Effector memory CD8-positive, alpha-beta T cell (primary cell): ENCODE measurements around the gene MSI2.

Source experiments
- ATAC-seq: fragments of 150-1000 bp; cut with Tn5 transposase; replicated peaks from 2 replicates; pipeline ENCODE4 v1.10.0; 2021; ENCODE audit warnings: mild to moderate bottlenecking, moderate library complexity
- DNase-seq, 3 experiments: peaks; one replicate each; pipeline ENCODE4 v3.0.0; 2021
- H3K27ac Mint-ChIP-seq, 2 donors: one replicate each; pipeline ENCODE4 v1.8.0; 2022; ENCODE audit warnings: mild to moderate bottlenecking in 2 of 2, mixed read lengths in 2 of 2, moderate library complexity in 2 of 2
- H3K27me3 Mint-ChIP-seq, 2 donors: one replicate each; pipeline ENCODE4 v1.8.0; 2022; ENCODE audit warnings: mixed read lengths in 2 of 2
- H3K36me3 Mint-ChIP-seq: one replicate; pipeline ENCODE4 v1.8.0; 2022; ENCODE audit warnings: mild to moderate bottlenecking, moderate library complexity, mixed read lengths; ENCODE audit not compliant: insufficient read depth
- H3K4me1 Mint-ChIP-seq, 2 donors: one replicate each; pipeline ENCODE4 v1.8.0; 2022; ENCODE audit warnings: low read depth in 2 of 2, mixed read lengths in 2 of 2
- H3K4me3 Mint-ChIP-seq, 2 donors: one replicate each; pipeline ENCODE4 v1.8.0; 2022; ENCODE audit warnings: mild to moderate bottlenecking in 2 of 2, mixed read lengths in 2 of 2, moderate library complexity in 2 of 2
- H3K9me3 Mint-ChIP-seq, 2 donors: one replicate each; pipeline ENCODE4 v1.8.0; 2022; ENCODE audit warnings: mixed read lengths in 2 of 2

The MSI2 gene

GRCh38 chr17:57234061-57234738 lies 22.1 kb upstream of the MSI2 start:
- no peaks in the 10 kb centered on the region for H3K36me3 Mint-ChIP-seq
- ATAC-seq, result no peak
- no peak for DNase-seq
- peaks cover 52 to 60% of the 10 kb centered on the region in 2 donors for H3K27me3 Mint-ChIP-seq
- no peaks in the 10 kb centered on the region for H3K4me1 Mint-ChIP-seq
- H3K4me3 Mint-ChIP-seq, result no peak overlapping the region
- no peak overlapping the region for H3K27ac Mint-ChIP-seq
- H3K9me3 Mint-ChIP-seq, result no peaks in the 10 kb centered on the region

- no peaks in the 10 kb centered on the region for H3K4me1 Mint-ChIP-seq
- peaks cover 52 to 55% of the 10 kb centered on the region in 2 donors for H3K27me3 Mint-ChIP-seq
- no peak overlapping the region for H3K27ac Mint-ChIP-seq
- no peaks in the 10 kb centered on the region for H3K9me3 Mint-ChIP-seq
- no peak for ATAC-seq
- H3K36me3 Mint-ChIP-seq, result no peaks in the 10 kb centered on the region
- no peak overlapping the region for H3K4me3 Mint-ChIP-seq
- DNase-seq, result no peak
Observed at GRCh38 chr17:57234739-57235092, 21.6 kb upstream of the MSI2 start.

- Mint-ChIP-seq H3K4me1 (no peaks in the 10 kb centered on the region), H3K9me3 (no peaks in the 10 kb centered on the region), H3K4me3 (no peak overlapping the region), H3K36me3 (no peaks in the 10 kb centered on the region), H3K27me3 (peaks cover 52 to 54% of the 10 kb centered on the region in 2 donors), H3K27ac (no peak overlapping the region)
- DNase-seq (no peak), ATAC-seq (no peak)
Observed at GRCh38 chr17:57235124-57235523, 21.2 kb upstream of the MSI2 start.

DNA sequence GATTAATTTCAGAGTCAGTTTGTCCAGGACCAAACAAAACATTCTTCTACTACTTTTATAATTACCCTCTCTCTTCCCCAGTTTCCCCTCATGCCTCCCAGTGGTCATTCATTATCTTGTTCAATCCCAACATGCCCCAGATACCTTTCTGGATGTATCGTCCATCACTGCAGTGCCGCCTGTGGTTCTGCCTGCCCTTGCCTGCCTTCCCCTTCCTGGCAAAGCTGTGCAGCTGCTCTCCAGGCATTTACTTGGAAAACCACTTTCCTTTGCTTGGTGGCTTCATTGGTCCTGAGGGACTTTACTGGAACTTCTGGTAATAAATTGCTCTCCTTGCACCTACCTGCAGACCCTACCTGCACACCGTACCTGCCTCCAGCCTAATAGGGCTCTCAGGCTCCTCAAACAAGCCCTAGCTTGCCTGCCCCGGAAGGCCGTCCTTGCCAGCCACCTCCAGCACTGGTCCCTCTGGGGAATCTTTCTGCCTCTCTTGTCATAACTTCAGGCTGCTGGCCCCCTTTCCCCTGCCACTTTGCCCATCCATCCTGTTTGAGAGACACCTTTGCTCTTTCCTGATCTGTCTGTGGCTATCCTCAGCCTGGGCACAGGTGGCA lies 19.5 kb upstream of the MSI2 start:
- ATAC-seq (no peak), DNase-seq (no peak)
- Mint-ChIP-seq H3K9me3 (no peaks in the 10 kb centered on the region), H3K36me3 (no peaks in the 10 kb centered on the region), H3K27ac (no peak overlapping the region), H3K4me1 (no peaks in the 10 kb centered on the region), H3K27me3 (peaks cover 42 to 44% of the 10 kb centered on the region in 2 donors), H3K4me3 (no peak overlapping the region)

DNA sequence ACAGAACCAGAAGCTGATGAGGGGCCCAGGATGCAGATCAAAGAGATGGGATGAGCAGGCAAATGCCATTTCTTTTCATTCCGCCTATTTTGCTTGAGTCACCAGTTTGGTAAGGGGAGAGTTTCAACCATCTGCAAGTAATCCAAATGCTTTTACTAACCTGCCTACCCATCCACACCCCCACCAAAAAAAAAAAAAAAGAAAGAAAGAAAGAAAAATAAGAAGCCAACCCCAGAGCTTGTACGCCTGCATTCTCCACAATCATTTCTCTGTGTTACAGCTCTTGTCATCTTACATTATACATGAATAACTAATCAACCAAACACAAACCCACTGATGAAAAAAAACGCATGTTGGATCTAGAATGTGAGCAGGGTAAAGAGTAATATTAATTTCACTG lies 15.7 kb upstream of the MSI2 start:
- Mint-ChIP-seq H3K27me3 (peaks cover 34 to 35% of the 10 kb centered on the region in 2 donors), H3K27ac (no peak overlapping the region), H3K4me3 (no peak overlapping the region), H3K9me3 (no peaks in the 10 kb centered on the region), H3K36me3 (peaks cover 4% of the 10 kb centered on the region), H3K4me1 (peaks cover 0 to 3% of the 10 kb centered on the region in 2 donors)
- DNase-seq (no peak), ATAC-seq (no peak)

DNA sequence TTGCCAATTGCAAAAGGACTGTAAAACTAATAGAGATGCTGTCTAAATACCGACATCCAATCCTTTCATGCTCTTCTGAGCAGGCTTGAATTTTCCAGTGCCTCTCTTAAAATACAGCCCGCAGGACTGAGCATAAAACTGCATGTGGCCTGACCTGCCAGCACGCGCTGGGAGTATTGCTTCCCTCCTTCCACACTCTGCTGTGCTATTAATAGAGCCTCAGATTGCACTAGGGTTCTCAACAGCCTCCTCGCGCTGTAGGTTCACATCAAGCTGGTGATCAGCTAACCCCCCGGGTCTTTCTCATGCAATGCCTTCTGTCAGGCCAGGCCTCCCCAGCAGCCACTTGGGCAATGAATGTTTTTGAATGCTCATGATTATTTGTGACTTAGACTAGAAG lies 14.2 kb upstream of the MSI2 start:
- no peak overlapping the region for H3K27ac Mint-ChIP-seq
- H3K4me1 Mint-ChIP-seq, result peaks cover 0 to 3% of the 10 kb centered on the region in 2 donors
- DNase-seq (no peak), ATAC-seq (no peak)
- peaks cover 21 to 23% of the 10 kb centered on the region in 2 donors for H3K27me3 Mint-ChIP-seq
- H3K4me3 Mint-ChIP-seq, result no peak overlapping the region
- peaks cover 4% of the 10 kb centered on the region for H3K36me3 Mint-ChIP-seq
- H3K9me3 Mint-ChIP-seq, result no peaks in the 10 kb centered on the region

GRCh38 chr17:57243171-57243622 lies 13.1 kb upstream of the MSI2 start:
- Mint-ChIP-seq H3K27me3 (peaks cover 14 to 15% of the 10 kb centered on the region in 2 donors), H3K36me3 (peaks cover 4% of the 10 kb centered on the region), H3K4me1 (peaks cover 0 to 3% of the 10 kb centered on the region in 2 donors), H3K27ac (no peak overlapping the region), H3K9me3 (no peaks in the 10 kb centered on the region), H3K4me3 (no peak overlapping the region)
- peak; percentile 74 to 75 (median 75) for DNase-seq
- peak; percentile 89 for ATAC-seq

- H3K27me3 Mint-ChIP-seq, result peaks cover 7 to 14% of the 10 kb centered on the region in 2 donors
Observed at GRCh38 chr17:57245786-57246185, 10.5 kb upstream of the MSI2 start.

DNA sequence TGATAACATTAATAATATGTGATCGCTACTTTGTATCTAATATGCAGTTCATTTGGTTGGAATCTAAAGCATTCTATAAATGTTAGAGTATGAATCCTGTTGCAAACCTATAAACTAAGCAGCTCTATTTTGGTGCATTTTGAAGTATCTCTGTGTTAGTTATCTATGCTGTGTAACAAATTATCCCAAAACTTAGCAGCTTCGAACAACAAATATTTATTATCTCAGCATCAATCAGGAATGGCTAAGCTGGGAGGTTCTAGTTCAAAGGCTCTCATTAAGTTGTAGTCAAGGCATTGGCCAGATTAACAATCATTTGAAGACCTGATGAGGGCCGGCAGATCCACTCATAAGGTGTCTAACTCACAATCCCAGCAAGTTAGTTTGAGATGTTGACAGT lies 10.1 kb upstream of the MSI2 start:
- no peak for ATAC-seq
- Mint-ChIP-seq H3K4me1 (peaks cover 0 to 3% of the 10 kb centered on the region in 2 donors), H3K4me3 (no peak overlapping the region), H3K9me3 (no peaks in the 10 kb centered on the region), H3K27me3 (peaks cover 7 to 14% of the 10 kb centered on the region in 2 donors), H3K27ac (no peak overlapping the region), H3K36me3 (peaks cover 4% of the 10 kb centered on the region)
- DNase-seq, result no peak

More at GRCh38 chr17:57245786-57246185, 10.5 kb upstream of the MSI2 start:
- ATAC-seq (no peak), DNase-seq (no peak)
- peaks cover 0 to 3% of the 10 kb centered on the region in 2 donors for H3K4me1 Mint-ChIP-seq
- H3K4me3 Mint-ChIP-seq, result no peak overlapping the region
- H3K36me3 Mint-ChIP-seq, result peaks cover 4% of the 10 kb centered on the region
- no peak overlapping the region for H3K27ac Mint-ChIP-seq
- no peaks in the 10 kb centered on the region for H3K9me3 Mint-ChIP-seq

DNA sequence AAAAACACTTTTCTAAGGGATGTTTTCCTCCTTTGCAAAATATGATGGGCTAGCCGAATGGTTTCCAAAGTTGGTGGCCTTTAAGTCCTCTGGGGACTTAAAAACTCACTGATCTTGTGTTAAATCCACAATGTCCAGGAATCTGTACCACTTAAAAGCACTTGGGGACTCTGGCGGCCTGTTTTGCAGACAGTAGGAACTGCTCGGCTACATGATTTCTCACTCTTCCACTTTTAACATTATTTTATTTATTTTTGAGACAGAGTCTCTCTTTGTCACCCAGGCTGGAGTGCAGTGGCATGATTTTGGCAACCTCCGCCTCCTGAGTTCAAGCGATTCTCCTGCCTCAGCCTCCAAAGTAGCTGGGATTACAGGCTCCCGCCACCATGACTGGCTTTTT lies 9.1 kb upstream of the MSI2 start:
- ATAC-seq (no peak), DNase-seq (no peak)
- no peaks in the 10 kb centered on the region for H3K9me3 Mint-ChIP-seq

GRCh38 chr17:57247913-57248312 lies 8.4 kb upstream of the MSI2 start:
- Mint-ChIP-seq H3K27ac (no peak overlapping the region), H3K27me3 (peaks cover 7 to 13% of the 10 kb centered on the region in 2 donors), H3K36me3 (peaks cover 4% of the 10 kb centered on the region), H3K9me3 (no peaks in the 10 kb centered on the region), H3K4me3 (no peak overlapping the region), H3K4me1 (peaks cover 0 to 2% of the 10 kb centered on the region in 2 donors)
- no peak for DNase-seq
- ATAC-seq, result no peak

More for the DNA sequence above, 9.1 kb upstream of the MSI2 start:
- Mint-ChIP-seq H3K4me1 (peaks cover 0 to 3% of the 10 kb centered on the region in 2 donors), H3K36me3 (peaks cover 4% of the 10 kb centered on the region), H3K4me3 (no peak overlapping the region), H3K27me3 (peaks cover 7 to 14% of the 10 kb centered on the region in 2 donors), H3K27ac (no peak overlapping the region)

GRCh38 chr17:57249520-57249919 lies 6.8 kb upstream of the MSI2 start:
- Mint-ChIP-seq H3K27me3 (no peaks in the 10 kb centered on the region), H3K4me3 (no peak overlapping the region), H3K4me1 (peaks cover 0 to 5% of the 10 kb centered on the region in 2 donors), H3K27ac (no peak overlapping the region), H3K36me3 (no peaks in the 10 kb centered on the region), H3K9me3 (no peaks in the 10 kb centered on the region)
- no peak for DNase-seq
- ATAC-seq, result no peak

DNA sequence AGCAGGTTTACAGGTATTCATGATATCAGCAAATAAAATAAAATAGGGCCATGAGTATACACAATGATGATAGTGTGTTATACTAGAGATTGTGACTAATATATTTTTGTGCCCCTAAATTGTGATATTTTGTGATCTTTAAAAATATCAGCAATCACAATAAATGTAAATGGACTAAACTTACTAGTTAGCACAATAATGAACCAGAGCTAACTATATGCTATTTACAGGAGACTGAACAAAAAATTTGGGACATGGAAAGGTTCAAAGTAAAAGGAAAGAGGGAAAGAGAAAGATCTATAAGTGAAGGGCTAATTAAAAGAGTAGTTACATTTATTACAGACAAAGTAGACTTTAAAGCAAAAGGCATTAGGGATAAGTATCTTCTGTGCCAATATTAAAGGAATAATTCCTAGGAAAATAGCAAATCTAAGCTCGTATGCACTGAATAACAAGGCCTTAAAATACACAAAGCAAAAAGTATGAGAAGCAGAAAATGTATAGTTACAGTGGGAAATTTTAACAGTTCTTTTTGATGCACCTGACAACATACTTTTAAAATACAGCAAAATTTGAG lies 5.0 kb upstream of the MSI2 start:
- ATAC-seq (no peak), DNase-seq (no peak)
- H3K27ac Mint-ChIP-seq, result peak overlapping the region in 1 of 2 donors; percentile 5
- no peaks in the 10 kb centered on the region for H3K9me3 Mint-ChIP-seq
- H3K4me3 Mint-ChIP-seq, result no peak overlapping the region
- peaks cover 6% of the 10 kb centered on the region for H3K36me3 Mint-ChIP-seq
- no peaks in the 10 kb centered on the region for H3K27me3 Mint-ChIP-seq
- peaks cover 9 to 13% of the 10 kb centered on the region in 2 donors for H3K4me1 Mint-ChIP-seq
